DMS 273 treated with DMSO at 0.1 percent for 48 hours (cell line): ENCODE measurements around the gene TCEAL7.
"Not testable (repeated sequence)": the region's sequence is repeated elsewhere in the genome, so short reads cannot be mapped to it uniquely, and the experiment has no call there.

Experiments
- DNase-seq: peaks from one replicate; lab custom pipeline; 2025; lab: John Stamatoyannopoulos, UW

Gene TCEAL7, protein sequence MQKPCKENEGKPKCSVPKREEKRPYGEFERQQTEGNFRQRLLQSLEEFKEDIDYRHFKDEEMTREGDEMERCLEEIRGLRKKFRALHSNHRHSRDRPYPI

DNA sequence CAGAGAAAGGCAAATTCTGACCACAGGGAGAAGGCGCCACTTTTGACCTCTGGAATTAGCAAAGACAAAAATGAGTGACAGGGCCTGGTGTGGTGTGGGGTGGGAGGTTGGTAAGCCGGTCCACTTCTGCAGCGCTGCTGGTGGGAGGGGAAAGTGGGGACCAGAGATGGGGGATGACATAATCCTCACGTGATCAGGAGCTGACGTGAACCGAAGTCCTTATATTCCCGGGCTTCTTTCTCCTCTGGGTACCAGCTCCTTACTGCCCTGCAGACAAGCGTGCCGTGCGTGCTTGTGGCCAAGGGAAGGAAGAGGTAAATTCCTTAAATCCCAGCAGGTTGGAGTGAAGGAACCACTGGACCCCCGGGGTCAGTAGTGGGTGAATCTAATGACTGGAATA, at the start of gene TCEAL7:
TCEAL7 (plus strand) TSS at position 249 of the 400 bp plus-strand sequence. CDS start 1,165 bp downstream, outside the sequence.
- no peak for DNase-seq

DNA sequence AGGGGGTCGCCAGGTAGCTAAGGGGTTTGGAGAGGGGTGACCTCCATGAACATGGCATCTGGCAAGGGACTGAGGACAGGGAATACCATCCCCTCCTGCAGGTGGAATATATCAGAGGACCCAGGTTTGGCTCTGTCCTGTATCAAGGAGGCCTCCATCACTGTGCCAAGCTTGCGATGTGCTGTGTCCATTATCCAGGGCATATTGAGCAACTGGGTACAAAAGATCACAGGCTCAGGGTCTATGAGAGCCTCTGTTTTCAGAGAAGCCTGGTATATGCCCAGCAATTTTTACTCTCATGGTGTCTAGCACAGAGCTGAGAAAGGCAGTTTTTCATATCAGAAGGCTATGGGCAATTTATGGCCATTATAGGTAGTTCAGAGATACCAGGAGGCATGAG, 36.9 kb upstream of the TCEAL7 start:
- DNase-seq = no peak

DNA sequence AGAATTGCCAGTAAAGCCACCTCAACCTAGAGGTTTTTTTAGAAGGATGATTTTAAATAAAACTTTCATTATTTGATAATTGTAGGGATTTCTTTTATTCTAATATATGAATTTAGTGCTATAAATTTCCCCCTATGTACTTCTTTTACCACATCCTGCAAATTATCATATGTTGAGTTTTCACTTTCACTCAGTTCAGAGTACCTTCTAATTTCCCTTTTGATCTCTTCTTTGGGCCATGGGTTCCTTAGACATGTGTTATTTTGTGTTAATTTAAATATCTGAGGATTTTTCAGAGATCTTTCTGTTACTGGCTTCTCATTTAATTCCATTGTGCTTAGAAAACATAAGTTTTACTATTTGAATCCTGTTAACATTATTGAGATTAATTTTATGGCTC, 25.3 kb upstream of the TCEAL7 start:
- DNase-seq = no peak

DNA sequence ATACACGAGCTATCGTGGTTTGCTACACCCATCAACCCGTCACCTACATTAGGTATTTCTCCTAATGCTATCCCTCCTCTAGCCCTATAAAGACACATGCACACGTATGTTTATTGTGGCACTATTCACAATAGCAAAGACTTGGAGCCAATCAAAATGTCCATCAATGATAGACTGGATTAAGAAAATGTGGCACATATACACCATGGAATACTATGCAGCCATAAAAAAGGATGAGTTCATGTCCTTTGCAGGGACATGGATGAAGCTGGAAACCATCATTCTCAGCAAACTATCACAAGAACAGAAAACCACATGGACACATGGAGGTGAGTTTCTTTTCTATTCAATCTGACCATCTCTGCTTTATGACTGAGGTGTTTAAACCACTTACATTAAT, 24.4 kb upstream of the TCEAL7 start:
- DNase-seq = not testable (repeated sequence)

DNA sequence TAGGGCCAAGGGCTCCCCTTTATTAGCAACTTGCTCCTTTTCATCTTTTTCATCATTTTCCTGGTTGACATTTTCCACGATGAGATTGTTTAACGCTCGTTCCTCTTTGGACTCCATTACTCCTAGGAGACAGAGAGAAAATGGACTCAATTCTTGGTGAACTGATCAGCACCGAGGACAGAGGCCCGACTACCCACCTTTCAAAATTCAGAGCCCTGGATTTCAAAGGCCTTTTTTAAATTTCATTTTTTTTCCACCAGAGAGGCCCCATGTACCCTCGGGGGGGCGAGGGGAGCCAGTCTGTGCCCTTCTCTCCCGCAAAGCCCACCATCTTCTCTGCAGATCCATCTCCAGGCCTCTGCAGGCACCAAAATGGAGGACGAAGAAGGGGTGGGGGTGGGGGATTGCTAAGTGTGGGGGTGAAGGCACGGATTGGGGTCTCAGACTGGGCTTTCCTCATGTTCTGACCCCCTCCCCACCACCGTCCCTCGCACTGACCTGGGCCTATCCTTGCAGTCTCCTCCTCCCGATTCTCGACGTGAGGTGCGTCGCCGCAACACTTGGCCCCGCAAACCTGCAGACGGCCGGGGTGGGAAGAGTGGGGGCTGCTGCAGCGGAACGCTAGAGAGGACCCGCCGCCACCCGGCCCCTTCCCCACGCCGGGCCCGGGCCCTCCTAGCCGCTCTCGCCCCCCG, 20.0 kb upstream of the TCEAL7 start:
- DNase-seq = no peak

DNA sequence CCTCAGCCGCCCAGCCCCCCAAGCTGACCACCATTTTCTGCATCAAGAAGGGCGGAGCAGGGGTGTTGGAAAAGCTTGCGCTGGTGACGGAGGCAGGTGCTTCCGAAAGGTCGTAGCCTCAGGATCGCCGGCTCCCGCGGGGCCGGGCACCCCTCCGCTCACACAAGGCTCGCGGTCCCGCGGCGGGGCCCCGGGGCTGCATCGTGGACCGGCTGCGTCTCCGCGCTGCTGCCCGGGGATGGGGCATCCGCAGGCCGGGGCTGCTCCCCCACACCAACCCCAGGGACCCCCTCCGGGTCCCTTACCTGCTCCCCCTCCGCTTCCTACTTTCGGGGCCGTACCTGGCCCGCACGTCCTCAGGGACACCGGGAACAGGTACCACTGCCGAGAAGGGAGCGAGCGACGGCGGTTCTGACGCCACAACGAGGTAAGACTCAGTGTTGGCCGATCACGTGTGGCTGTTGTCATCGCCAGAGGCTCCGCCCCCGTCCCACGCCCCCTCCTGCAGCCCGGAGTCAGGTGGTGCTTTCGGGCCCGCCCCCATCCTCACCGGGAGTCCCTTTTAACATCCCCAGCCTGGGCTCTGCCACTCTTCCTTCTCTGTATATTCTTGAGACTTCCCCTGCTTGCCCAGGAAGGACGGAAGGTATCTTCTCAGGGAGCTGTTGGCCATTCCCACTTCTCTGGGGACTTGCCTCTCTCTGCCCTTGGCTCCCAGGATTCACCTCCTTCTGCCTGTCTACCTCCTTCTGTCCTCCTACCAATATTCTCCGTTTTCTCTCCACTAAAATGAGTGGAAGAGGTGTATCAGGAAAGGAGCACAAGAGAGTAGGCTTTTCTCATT, 19.3 kb upstream of the TCEAL7 start, which contains the start of gene BEX2:
BEX2 (minus strand) TSS at position 436 of the 844 bp plus-strand sequence. CDS start 1,014 bp downstream, outside the sequence.
- DNase-seq = peak; percentile 20

DNA sequence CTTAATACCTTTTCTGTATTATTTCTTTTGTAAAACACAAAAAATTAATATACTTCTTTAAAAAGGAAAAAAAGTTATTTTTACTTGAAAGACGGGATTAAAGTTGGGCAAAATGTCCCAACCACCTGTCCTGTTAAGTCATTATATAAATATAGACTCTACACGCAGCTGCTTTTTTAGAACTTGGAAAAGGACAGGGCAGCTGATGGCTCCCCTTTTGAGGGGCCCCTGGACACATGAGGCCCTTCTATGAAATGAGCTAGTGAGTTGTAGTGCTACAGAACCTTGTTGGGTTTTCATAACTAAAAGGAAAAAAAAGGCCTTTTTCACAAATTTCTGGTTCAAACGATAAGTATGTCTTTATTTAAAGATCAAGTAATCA, 18.6 kb upstream of the TCEAL7 start:
- DNase-seq = no peak

DNA sequence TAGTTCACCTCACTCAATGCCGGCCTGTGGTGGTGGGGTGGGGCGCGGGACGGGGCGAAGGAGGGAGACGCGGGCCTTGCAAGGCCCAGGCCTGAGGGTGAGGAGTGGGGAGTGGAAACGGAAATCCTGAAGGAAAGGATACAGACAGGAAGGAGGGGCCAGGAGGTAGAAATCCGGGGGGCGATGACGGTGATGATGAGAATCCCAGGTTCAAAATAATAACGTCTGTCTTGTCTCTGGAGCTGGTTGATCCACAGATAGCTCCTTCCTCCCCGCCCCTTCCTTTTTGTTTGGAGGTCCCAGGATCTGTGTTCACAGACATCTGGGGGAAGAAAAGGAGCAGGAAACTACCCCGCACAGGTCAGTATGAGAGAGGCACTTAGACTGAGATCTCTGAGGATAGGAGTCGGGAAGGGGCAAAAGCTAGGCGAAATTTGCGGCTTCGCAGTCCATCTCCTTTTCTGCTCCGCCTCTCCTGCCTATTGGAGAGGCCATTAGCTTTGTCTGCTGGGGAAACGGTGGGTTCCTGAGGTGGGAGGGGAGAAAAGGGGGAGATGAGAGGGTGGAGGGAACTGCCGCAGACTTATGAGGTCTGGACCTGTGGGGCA, 746 bp downstream of the TCEAL7 start:
- no peak for DNase-seq

DNA sequence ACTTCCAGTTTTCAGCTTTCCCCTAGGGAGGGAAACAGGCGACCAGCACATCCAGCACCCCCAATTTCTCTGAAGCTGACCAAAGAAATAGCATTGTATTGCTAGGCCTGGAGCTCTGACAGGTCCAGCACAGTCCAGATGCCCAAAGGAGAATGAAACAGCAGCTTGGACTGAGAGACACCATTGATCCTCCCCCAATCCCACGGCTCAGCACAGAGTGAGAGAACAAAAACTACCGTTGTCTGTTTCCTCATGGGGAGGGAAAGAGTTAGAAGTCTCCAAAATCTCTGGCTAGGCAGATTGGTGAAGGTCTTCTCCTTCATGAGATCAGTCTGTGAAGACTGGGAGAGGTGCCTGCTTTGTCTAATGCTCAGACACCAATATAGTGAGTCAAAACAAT, 8.6 kb downstream of the TCEAL7 start:
- DNase-seq = no peak

DNA sequence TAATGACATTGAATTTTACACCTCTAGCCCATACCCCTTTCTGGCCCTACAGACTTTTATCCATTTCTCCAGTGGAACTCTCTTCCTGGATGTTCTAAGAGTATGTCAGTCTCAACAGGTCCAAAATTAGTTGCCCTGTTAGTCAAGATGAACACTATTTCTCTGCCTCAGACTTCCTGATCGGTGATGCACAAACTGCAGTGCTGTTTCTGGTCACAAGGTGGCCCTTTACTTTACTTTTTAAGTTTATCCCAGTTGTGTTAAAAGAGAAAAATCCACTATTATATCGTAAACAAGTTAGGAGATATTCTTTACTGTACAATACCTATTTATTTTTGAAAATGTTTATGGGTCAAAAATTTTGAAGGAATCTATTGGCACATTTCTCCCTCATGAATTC, 13.1 kb downstream of the TCEAL7 start:
- DNase-seq = peak; percentile 44

DNA sequence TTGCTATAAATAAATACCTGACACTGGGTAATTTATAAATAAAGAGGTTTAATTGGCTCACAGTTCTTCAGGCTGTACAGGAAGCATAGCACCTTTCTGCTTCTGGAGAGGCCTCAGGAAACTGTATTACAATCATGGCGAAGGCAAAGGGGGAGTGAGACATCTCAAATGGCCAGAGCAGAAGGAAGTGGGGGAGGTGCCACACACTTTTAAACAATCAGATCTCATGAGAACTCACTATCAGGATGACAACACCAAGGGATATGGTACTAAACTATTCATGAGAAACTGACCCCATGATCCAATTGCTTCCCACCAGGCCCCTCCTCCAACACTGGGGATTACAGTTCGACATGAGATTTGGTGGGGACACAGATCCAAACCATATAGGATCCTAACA, 14.6 kb downstream of the TCEAL7 start:
- no peak for DNase-seq

DNA sequence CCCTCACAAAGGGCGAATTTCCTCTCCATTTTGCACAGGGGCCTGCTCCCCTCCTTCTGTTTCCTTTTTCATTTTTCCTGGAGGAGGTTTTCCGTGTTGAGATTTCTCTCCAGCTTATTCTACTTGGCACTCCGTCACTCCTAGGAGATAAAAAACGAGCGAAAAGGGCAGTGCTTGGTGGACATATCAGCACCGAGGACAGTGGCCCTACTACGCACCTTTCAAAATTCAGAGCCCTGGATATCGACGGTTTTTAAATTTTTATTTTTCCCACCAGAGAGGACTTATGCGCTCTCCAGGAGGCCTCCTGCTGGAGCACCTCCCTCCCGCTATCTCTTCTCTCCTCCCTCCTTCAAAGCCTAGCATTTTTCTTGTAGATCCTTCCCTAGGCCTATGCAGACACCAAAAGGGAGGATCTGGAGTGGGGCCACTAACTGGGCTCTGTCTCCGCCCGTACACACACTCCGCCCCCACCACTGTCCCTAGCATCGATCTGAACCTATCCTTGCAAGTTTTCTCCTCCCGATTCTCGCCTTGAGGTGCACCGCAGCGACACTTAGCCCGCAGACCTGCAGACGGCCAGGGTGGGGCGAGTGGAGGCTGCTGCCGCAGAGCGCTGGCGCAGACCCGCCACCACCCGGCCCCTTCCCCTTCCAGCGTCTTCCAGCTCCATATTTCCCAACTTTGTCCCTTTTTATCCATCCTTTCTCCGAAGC, 17.8 kb downstream of the TCEAL7 start:
- no peak for DNase-seq

DNA sequence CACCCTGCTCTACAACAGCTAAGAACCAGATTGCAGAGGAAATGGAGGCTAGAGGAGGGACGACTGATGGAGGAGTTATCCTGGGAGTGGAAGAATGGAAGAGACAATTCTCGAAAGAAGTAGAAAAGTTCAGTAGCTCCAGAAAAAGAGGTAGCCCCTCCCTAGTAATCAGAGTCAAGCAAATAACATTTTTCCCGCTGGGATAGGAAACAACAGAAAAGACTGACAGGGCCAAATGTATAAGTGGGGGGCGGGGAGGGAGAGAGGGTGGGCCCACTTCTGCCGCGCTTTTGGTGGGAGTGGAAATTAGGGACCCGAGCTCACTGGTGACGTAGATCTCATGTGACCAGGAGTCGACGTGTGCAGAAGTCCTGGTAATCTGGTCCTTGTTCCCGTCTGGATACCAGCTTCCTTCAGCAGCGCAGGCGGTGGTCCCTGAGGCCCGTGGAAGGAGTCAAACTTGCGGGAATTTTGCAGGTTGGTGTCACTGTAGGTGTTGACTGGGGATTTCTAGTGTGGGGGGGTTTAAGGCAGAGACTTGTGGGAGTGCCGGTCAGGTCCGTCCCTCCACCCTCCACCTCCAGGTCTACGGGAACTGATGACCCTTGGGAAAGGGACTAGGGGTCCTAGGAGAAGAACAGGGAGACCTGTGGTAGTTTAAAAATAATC, 26.2 kb downstream of the TCEAL7 start, which contains the start of gene TCEAL9:
TCEAL9 (plus strand) TSS at position 377 of the 669 bp plus-strand sequence. CDS start 1,179 bp downstream, outside the sequence.
- DNase-seq = peak; percentile 40

DNA sequence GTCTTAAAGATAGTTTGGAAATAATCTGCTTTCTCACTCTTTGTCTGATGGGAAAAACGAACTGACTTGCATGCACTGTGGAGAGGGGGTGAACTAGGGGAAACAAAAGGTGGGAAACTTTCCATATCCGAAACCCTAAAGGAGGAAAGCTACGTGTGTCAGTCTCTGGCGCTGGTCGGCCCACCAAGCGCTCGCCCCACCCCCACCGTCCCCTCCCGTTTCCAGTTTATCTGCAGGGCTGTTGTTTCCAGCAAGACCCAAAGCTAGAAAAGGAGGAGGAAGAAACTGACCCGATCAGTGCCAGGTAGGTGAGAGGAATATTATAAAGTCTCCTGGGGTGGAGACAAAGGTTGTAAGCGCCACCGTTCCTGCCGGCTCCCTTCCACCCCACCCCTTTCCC, 26.8 kb downstream of the TCEAL7 start:
- DNase-seq = no peak

DNA sequence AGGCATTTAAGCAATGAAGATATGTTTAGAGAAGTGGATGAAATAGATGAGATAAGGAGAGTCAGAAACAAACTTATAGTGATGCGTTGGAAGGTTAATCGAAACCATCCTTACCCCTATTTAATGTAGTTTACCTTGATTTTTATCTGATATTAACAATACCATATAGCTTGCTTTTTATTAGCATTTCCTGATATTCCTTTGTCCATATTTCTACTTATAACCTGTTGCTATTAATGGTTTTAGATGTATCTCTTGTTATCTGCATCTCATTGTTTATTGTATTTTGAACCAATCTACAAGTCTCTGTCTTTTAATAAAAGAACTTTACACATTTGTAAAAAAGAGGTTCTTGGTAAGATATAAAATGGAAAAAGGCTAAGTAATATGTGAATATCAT, 27.8 kb downstream of the TCEAL7 start:
- no peak for DNase-seq

DNA sequence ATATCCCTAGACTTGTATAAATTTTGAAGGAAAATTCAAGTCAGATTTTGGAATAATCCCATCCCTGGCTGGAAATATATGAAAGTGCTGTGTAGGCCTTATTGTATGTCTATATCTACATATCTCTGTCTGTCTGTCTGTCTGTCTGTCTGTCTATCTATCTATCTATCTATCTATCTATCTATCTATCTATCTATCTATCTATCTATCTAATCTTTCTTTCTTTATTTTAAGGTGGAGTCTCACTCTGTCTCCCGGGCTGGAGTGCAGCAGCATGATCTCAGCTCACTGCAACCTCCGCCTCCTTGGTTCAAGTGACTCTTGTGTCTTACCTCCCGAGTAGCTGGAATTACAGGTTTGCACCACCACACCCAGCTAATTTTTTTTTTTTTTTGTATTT, 29.6 kb downstream of the TCEAL7 start:
- not testable (repeated sequence) for DNase-seq

DNA sequence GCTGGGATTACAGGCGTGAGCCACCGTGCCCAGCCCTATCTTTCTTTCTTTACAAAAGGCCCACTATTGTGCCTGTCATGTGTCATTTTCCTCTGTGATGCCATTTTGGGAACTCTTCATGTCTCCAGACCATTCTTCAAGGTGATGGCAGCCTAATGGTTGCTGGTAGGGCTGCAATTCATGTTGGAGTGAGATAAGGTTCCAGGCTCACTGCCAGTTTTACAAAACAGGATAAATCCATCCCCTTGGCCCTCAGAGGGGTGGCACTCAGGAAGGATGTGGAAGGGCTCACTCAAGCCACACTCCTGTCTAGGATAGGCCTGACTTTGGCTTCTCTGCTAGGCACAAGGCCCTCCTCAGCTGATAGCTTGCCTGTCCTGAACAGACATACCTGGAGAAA, 30.1 kb downstream of the TCEAL7 start:
- DNase-seq = no peak

DNA sequence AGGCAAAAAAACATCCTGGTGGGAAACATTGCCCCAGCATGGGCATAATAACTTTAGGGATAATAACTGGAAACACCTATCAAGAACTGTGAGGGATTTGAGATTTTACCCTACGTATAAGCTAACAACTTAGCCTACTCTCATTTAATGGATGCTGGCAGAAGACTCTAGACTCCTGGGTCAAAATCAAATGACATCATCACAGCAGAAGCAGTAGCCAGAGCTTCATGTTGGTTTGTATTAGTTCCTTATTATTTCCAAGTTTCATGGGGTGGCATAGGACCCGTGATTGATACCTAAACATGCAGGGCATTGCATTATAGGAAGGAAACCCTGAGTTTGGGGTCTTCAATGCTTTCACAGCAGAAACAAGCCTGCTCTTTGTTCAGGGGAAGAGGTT, 30.9 kb downstream of the TCEAL7 start:
- no peak for DNase-seq

DNA sequence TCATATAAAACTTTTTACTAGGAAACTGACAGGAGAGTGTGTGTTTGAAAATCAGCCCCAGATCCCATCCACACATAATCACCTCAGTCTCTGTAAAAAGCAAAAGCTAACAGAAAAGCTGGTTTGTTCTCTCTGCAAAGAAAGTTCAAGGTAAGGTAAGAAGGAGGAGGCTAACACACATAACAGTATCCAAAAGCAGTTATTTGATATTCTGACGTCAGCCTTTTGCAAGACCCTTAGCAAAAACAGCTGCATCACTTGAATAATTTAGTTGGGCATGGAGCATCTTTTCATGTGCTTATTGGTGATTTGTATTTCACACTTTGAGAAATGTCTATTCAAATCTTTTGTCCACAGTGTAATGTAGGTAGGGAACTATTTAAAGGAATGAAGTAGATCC, 31.8 kb downstream of the TCEAL7 start:
- no peak for DNase-seq

DNA sequence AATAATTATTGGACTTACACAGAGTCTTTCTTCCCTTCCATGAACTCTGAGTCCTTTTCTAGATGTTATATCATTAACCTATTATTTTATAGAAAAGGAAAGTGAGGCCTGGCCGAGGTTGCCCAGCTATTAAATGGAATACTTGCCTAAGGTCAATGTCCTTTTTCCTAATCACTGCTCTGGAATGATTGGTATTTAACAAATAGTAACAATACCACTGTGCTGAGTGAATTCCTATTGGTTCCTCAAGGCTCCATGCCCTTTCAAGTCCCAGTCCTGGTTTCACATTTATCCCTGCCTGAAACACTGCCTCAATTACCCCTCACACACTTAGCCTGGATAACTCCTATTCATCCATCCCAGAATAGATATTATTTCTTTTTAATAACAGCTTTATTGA, 32.4 kb downstream of the TCEAL7 start:
- no peak for DNase-seq

DNA sequence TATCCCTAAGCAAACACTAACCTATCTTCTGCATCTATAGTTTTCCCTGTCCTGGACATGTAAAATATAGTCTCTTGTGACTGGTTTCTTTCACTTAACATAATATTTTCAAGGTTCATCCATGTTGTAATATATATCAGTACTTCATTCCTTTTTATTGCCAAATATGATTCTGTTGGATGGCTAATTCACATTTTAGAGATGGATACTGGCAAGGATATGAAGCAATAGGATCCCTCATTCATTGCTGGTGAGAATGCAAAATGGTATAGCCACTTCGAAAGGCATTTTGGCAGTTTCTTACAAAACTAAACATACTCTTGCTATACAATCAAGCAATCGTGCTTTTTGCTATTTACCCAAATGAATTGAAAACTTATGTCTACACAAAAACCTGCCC, 33.0 kb downstream of the TCEAL7 start:
- no peak for DNase-seq
